Neural cell (in vitro differentiated cells): ENCODE data around the gene SGCD.

Experiments
- EP300 ChIP-seq: fragments of 450-650 bp; conservative IDR thresholded peaks from 2 replicates; pipeline ENCODE4 v1.6.1; 2014; ENCODE audit warnings: antibody characterized with exemption, mild to moderate bottlenecking, moderate library complexity; ENCODE audit not compliant: poor library complexity, severe bottlenecking
- EZH2 ChIP-seq: fragments of 200-600, 300-800 bp; shearing (Covaris generic), sonication (generic); IDR thresholded peaks from 2 replicates; pipeline ENCODE4 v1.6.1; 2014; ENCODE audit warnings: antibody characterized with exemption, low read length, borderline replicate concordance, mild to moderate bottlenecking; ENCODE audit not compliant: insufficient read depth, poor library complexity, severe bottlenecking
- TF ChIP-seq, protein P1 (sequence below): fragments of 450-650 bp; IDR thresholded peaks from 2 replicates; pipeline ENCODE4 v1.5.1; 2014; ENCODE audit warnings: antibody characterized with exemption, mild to moderate bottlenecking, moderate library complexity; ENCODE audit not compliant: poor library complexity, severe bottlenecking

DNA sequence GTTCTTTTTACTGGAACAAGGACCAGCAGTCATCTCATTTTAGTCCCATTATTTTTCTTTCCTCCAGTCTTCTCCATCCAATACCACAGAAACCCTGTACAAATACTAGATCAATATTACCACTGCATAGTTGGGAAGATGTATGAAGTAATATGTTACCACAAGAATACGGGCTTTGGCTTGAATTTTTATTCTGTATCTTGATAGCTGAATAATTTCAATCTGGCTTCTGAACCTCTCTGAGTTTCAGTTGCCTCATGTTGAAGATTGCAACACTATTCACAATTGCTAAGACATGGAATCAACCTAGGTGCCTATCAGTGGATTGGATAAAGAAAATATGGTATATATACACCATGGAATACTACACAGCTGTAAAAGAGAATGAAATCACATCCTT lies 82.9 kb downstream of the SGCD start:
- TF ChIP-seq EZH2: no peak
- TF ChIP-seq EP300: no peak
- TF ChIP-seq, protein P1, sequence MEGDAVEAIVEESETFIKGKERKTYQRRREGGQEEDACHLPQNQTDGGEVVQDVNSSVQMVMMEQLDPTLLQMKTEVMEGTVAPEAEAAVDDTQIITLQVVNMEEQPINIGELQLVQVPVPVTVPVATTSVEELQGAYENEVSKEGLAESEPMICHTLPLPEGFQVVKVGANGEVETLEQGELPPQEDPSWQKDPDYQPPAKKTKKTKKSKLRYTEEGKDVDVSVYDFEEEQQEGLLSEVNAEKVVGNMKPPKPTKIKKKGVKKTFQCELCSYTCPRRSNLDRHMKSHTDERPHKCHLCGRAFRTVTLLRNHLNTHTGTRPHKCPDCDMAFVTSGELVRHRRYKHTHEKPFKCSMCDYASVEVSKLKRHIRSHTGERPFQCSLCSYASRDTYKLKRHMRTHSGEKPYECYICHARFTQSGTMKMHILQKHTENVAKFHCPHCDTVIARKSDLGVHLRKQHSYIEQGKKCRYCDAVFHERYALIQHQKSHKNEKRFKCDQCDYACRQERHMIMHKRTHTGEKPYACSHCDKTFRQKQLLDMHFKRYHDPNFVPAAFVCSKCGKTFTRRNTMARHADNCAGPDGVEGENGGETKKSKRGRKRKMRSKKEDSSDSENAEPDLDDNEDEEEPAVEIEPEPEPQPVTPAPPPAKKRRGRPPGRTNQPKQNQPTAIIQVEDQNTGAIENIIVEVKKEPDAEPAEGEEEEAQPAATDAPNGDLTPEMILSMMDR: no peak
